ENCODE data around the gene TRIM62.

TRIM62 gene

GRCh38 chr1:33175865-33176264, 6.0 kb downstream of the TRIM62 start:
- H3K27ac ChIP-seq (ENCODE audit: low read length): no peak overlapping the region
- H3K9me3 ChIP-seq (replicated peaks; ENCODE audit: insufficient read depth, low read length): no peaks in the 10 kb centered on the region
- no peak overlapping the region for H2AFZ ChIP-seq (ENCODE audit: low read length)
- H3K36me3 ChIP-seq (replicated peaks; ENCODE audit: insufficient read depth, low read length): no peaks in the 10 kb centered on the region
- peaks cover under 1% of the 10 kb centered on the region; the same call in 1 of the 2 replicates for H3F3A ChIP-seq (ENCODE audit: insufficient read depth, low read length)
- H3K4me3 ChIP-seq (ENCODE audit: low read length): no peak overlapping the region
- no peaks in the 10 kb centered on the region for H3K9me2 ChIP-seq (replicated peaks; ENCODE audit: insufficient read depth, low read length)
- H3K4me1 ChIP-seq (ENCODE audit: low read length): peaks cover 3% of the 10 kb centered on the region; the same call in 1 of the 2 replicates
- H3K4me2 ChIP-seq (ENCODE audit: low read depth, low read length): no peak overlapping the region
- DNase-seq: no peak
- H4K20me1 ChIP-seq (ENCODE audit: insufficient read depth, low read length): no peaks in the 10 kb centered on the region
- no peaks in the 10 kb centered on the region for H3K27me3 ChIP-seq (replicated peaks; ENCODE audit: insufficient read depth, low read length)
- TF ChIP-seq EZH2 (optimal IDR thresholded peaks at IDR 0.05; ENCODE audit: low read depth, low read length): no peak
- TF ChIP-seq CTCF (IDR thresholded peaks at IDR 0.05; ENCODE audit: low read length): no peak
- no peak for TF ChIP-seq EZH2phosphoT487 (IDR thresholded peaks at IDR 0.05; ENCODE audit: low read length)
- H3K9ac ChIP-seq (ENCODE audit: low read length): no peak overlapping the region
- no peaks in the 10 kb centered on the region for H3K79me2 ChIP-seq (ENCODE audit: low read length)

- Histone ChIP-seq H3K4me2 (ENCODE audit: low read depth, low read length) (no peak overlapping the region), H3K4me3 (ENCODE audit: low read length) (no peak overlapping the region), H3K27ac (ENCODE audit: low read length) (no peak overlapping the region), H3K9me3 (replicated peaks; ENCODE audit: insufficient read depth, low read length) (no peaks in the 10 kb centered on the region), H3K79me2 (ENCODE audit: low read length) (no peaks in the 10 kb centered on the region), H2AFZ (ENCODE audit: low read length) (no peak overlapping the region), H3K27me3 (replicated peaks; ENCODE audit: insufficient read depth, low read length) (no peaks in the 10 kb centered on the region), H3K9me2 (replicated peaks; ENCODE audit: insufficient read depth, low read length) (no peaks in the 10 kb centered on the region), H3K9ac (ENCODE audit: low read length) (no peak overlapping the region), H3K4me1 (ENCODE audit: low read length) (no peaks in the 10 kb centered on the region), H3K36me3 (replicated peaks; ENCODE audit: insufficient read depth, low read length) (no peaks in the 10 kb centered on the region), H4K20me1 (ENCODE audit: insufficient read depth, low read length) (no peaks in the 10 kb centered on the region), H3F3A (ENCODE audit: insufficient read depth, low read length) (no peaks in the 10 kb centered on the region)
- no peak for DNase-seq
- TF ChIP-seq EZH2phosphoT487 (IDR thresholded peaks at IDR 0.05; ENCODE audit: low read length) (no peak), CTCF (IDR thresholded peaks at IDR 0.05; ENCODE audit: low read length) (no peak), EZH2 (optimal IDR thresholded peaks at IDR 0.05; ENCODE audit: low read depth, low read length) (no peak)
Observed at GRCh38 chr1:33173091-33173490, 8.8 kb downstream of the TRIM62 start.

GRCh38 chr1:33171977-33172813, 9.6 kb downstream of the TRIM62 start:
- Histone ChIP-seq H3F3A (ENCODE audit: insufficient read depth, low read length) (no peaks in the 10 kb centered on the region), H3K27me3 (replicated peaks; ENCODE audit: insufficient read depth, low read length) (no peaks in the 10 kb centered on the region), H3K4me2 (ENCODE audit: low read depth, low read length) (no peak overlapping the region), H3K9me2 (replicated peaks; ENCODE audit: insufficient read depth, low read length) (no peaks in the 10 kb centered on the region), H3K36me3 (replicated peaks; ENCODE audit: insufficient read depth, low read length) (no peaks in the 10 kb centered on the region), H3K4me1 (ENCODE audit: low read length) (no peaks in the 10 kb centered on the region), H3K4me3 (ENCODE audit: low read length) (no peak overlapping the region), H3K9ac (ENCODE audit: low read length) (no peak overlapping the region), H3K9me3 (replicated peaks; ENCODE audit: insufficient read depth, low read length) (no peaks in the 10 kb centered on the region), H2AFZ (ENCODE audit: low read length) (no peak overlapping the region), H3K79me2 (ENCODE audit: low read length) (no peaks in the 10 kb centered on the region), H3K27ac (ENCODE audit: low read length) (no peak overlapping the region), H4K20me1 (ENCODE audit: insufficient read depth, low read length) (no peaks in the 10 kb centered on the region)
- TF ChIP-seq EZH2phosphoT487 (IDR thresholded peaks at IDR 0.05; ENCODE audit: low read length) (no peak), EZH2 (optimal IDR thresholded peaks at IDR 0.05; ENCODE audit: low read depth, low read length) (no peak), CTCF (IDR thresholded peaks at IDR 0.05; ENCODE audit: low read length) (no peak)
- no peak for DNase-seq
